CD4-positive, alpha-beta T cell (primary cell): Measurements from ENCODE around the gene POPDC2. TPM values are rescaled to one million over a fixed set of nuclear protein-coding genes. Genes with fewer than 3 reads are reported as not detected.

Source experiments
- ATAC-seq: fragments of 200-7000 bp; cut with Tn5 transposase; one replicate; pipeline ENCODE4 v1.10.0; 2022; ENCODE audit warnings: mild to moderate bottlenecking; ENCODE audit not compliant: poor library complexity
- CTCF ChIA-PET: fragments of 350-600 bp; sonication (Branson Sonifier 250); formaldehyde crosslinking; loops from one replicate; lab custom pipeline; 2021; ENCODE audit warnings: antibody characterized with exemption, inconsistent platforms; lab: Charles Lee
- POLR2A ChIA-PET: fragments of 350-600 bp; sonication (Branson Sonifier 250); formaldehyde crosslinking; loops from one replicate; lab custom pipeline; 2021; ENCODE audit warnings: antibody characterized with exemption, inconsistent platforms; lab: Charles Lee
- DNase-seq, 14 experiments: peaks; one replicate each; pipeline ENCODE4 v3.0.0-alpha.2; 2013 to 2020; ENCODE audit warnings: mixed read lengths in 2 of 14
- H3K27ac ChIP-seq, 2 donors: one replicate each; pipeline versions ENCODE4 v1.5.1 to v1.7.0; 2013; ENCODE audit warnings: low read length in 2 of 2, low read depth in 1 of 2, mild to moderate bottlenecking in 1 of 2
- H3K27me3 ChIP-seq, 2 experiments: 1 replicate in 1 of 2; 2 replicates in 1 of 2; pipeline versions ENCODE4 v1.6.1 to v1.7.0; 2013; ENCODE audit warnings: low read length in 2 of 2, control low read depth in 1 of 2, mild to moderate bottlenecking in 1 of 2, moderate library complexity in 1 of 2; ENCODE audit not compliant: insufficient read depth in 2 of 2, control insufficient read depth in 1 of 2
- H3K36me3 ChIP-seq: one replicate; pipeline ENCODE4 v1.6.1; 2013; ENCODE audit warnings: low read length, control low read depth; ENCODE audit not compliant: insufficient read depth
- H3K4me1 ChIP-seq: one replicate; pipeline ENCODE4 v1.6.1; 2013; ENCODE audit warnings: low read length, control low read depth; ENCODE audit not compliant: insufficient read depth
- H3K4me3 ChIP-seq: one replicate; pipeline ENCODE4 v1.5.1; 2013; ENCODE audit warnings: mild to moderate bottlenecking, low read length, moderate library complexity
- H3K9me3 ChIP-seq, 2 experiments: 1 replicate in 1 of 2; 2 replicates in 1 of 2; pipeline versions ENCODE4 v1.6.1 to v1.7.0; 2013; ENCODE audit warnings: low read length in 2 of 2, mild to moderate bottlenecking in 2 of 2, control low read depth in 1 of 2, moderate library complexity in 1 of 2; ENCODE audit not compliant: control insufficient read depth in 1 of 2, insufficient read depth in 1 of 2
- H3K27ac Mint-ChIP-seq: one replicate; pipeline ENCODE4 v1.8.0; 2020; ENCODE audit warnings: mixed read lengths
- H3K27me3 Mint-ChIP-seq: one replicate; pipeline ENCODE4 v1.8.0; 2021; ENCODE audit warnings: mixed read lengths
- H3K36me3 Mint-ChIP-seq: one replicate; pipeline ENCODE4 v1.8.0; 2021; ENCODE audit warnings: low read depth, mixed read lengths
- H3K4me1 Mint-ChIP-seq: one replicate; pipeline ENCODE4 v1.8.0; 2021; ENCODE audit warnings: low read depth, mixed read lengths
- H3K4me3 Mint-ChIP-seq: one replicate; pipeline ENCODE4 v1.8.0; 2020; ENCODE audit warnings: mild to moderate bottlenecking, mixed read lengths
- H3K9me3 Mint-ChIP-seq: one replicate; pipeline ENCODE4 v1.8.0; 2020; ENCODE audit warnings: mixed read lengths
- intact Hi-C, 2 experiments: fragments of 100-400 bp; cut with DNase I in 1 of 2; cut with micrococcal nuclease in 1 of 2; formaldehyde crosslinking; loops; one replicate each; pipeline versions ENCODE4 v1.15.1 to v1.9.0; 2023 to 2025; cut with DNase I, micrococcal nuclease
- total RNA-seq, 174 experiments: library from RNA in 2 of 174; stranded (reverse) in 2 of 174; gene quantifications; one replicate each; pipeline ENCODE4 v1.2.3 and lab custom pipeline; 2021 to 2026
- TF ChIP-seq, protein P1 (sequence below): fragments of 200-600 bp; IDR thresholded peaks from one replicate; pipeline ENCODE4 v1.8.0; 2022; ENCODE audit warnings: antibody characterized with exemption, mild to moderate bottlenecking

Gene POPDC2
- total RNA-seq, 2 experiments from 2014 or later, result 2.6 to 3.5 TPM

DNA sequence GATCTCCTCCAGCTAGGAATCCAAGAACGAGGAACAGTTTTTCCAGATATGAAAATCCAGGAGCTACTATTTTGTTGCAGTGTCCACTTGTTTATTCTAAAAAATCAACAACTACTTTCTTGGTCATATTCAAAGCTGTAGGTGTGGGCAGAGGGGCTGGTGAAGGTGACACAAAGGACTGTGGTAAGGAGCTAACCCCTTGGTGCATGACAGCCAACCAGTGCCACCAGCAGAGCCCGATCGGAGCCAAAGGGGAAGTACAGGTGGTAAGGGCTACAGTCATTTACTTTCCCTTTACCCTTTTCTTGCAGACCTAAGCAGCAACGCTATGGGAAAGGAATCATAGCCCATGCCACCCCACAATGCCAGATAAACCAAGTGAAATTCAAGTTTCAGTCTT is 32.0 kb downstream of the POPDC2 start:
- Mint-ChIP-seq H3K27me3 (peaks cover 30% of the 10 kb centered on the region), H3K27ac (no peak overlapping the region), H3K4me3 (no peak overlapping the region), H3K4me1 (no peaks in the 10 kb centered on the region), H3K9me3 (no peaks in the 10 kb centered on the region), H3K36me3 (no peaks in the 10 kb centered on the region)
- Histone ChIP-seq H3K4me1 (peaks cover 34% of the 10 kb centered on the region), H3K9me3 (peaks cover 0 to 3% of the 10 kb centered on the region in 2 experiments), H3K4me3 (no peak overlapping the region), H3K27me3 (no peaks in the 10 kb centered on the region), H3K36me3 (no peaks in the 10 kb centered on the region), H3K27ac (no peak overlapping the region)
- ChIA-PET CTCF (no interaction called here), POLR2A (no interaction called here)
- intact Hi-C loops, result no loop called here
- TF ChIP-seq, protein P1, sequence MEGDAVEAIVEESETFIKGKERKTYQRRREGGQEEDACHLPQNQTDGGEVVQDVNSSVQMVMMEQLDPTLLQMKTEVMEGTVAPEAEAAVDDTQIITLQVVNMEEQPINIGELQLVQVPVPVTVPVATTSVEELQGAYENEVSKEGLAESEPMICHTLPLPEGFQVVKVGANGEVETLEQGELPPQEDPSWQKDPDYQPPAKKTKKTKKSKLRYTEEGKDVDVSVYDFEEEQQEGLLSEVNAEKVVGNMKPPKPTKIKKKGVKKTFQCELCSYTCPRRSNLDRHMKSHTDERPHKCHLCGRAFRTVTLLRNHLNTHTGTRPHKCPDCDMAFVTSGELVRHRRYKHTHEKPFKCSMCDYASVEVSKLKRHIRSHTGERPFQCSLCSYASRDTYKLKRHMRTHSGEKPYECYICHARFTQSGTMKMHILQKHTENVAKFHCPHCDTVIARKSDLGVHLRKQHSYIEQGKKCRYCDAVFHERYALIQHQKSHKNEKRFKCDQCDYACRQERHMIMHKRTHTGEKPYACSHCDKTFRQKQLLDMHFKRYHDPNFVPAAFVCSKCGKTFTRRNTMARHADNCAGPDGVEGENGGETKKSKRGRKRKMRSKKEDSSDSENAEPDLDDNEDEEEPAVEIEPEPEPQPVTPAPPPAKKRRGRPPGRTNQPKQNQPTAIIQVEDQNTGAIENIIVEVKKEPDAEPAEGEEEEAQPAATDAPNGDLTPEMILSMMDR, result no peak
- ATAC-seq, result no peak
- peak in 4 of 14 experiments; percentile 5 to 68 (median 39) for DNase-seq

DNA sequence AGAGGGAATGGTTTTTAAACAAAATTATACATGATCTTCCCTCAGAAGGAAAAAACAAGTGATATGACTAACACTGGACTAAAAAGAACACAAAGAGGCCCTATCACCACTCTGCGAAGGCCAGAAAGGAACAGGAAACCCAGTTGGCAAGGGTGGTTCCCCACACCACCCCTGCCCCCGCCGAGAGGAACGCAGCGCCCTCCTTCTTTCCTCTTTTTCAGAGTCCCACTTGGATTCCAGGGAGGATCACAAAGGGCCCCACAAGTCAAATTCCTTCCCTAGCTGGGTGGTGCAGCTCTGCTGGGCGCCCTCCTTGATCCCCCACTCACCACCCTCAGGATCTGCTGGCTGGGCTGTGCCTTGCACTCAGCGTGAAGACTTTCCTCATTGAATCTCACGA is 32.9 kb downstream of the POPDC2 start:
- no peak overlapping the region for H3K27ac Mint-ChIP-seq
- no peaks in the 10 kb centered on the region for H3K36me3 Mint-ChIP-seq
- H3K9me3 ChIP-seq, result peaks cover 0 to 3% of the 10 kb centered on the region in 2 experiments
- H3K4me1 ChIP-seq, result peaks cover 34% of the 10 kb centered on the region
- POLR2A ChIA-PET, result no interaction called here
- no peak for ATAC-seq
- H3K9me3 Mint-ChIP-seq, result no peaks in the 10 kb centered on the region
- H3K27ac ChIP-seq, result peak overlapping the region in 1 of 2 donors; percentile 29
- peaks cover 30% of the 10 kb centered on the region for H3K27me3 Mint-ChIP-seq
- H3K4me3 Mint-ChIP-seq, result no peak overlapping the region
- H3K4me1 Mint-ChIP-seq, result no peaks in the 10 kb centered on the region
- CTCF ChIA-PET, result interaction anchor here (1.0 to 1.5 kb wide), 2 partner anchors 16 to 47 kb away, joined by 3 to 4 read pairs; no protein-coding TSS in a partner anchor
- intact Hi-C loops, result no loop called here
- H3K27me3 ChIP-seq, result no peaks in the 10 kb centered on the region
- H3K36me3 ChIP-seq, result no peaks in the 10 kb centered on the region
- TF ChIP-seq, protein P1, result no peak
- DNase-seq, result peak in 4 of 14 experiments; percentile 15 to 68 (median 44)
- peak overlapping the region; percentile 24 for H3K4me3 ChIP-seq

DNA sequence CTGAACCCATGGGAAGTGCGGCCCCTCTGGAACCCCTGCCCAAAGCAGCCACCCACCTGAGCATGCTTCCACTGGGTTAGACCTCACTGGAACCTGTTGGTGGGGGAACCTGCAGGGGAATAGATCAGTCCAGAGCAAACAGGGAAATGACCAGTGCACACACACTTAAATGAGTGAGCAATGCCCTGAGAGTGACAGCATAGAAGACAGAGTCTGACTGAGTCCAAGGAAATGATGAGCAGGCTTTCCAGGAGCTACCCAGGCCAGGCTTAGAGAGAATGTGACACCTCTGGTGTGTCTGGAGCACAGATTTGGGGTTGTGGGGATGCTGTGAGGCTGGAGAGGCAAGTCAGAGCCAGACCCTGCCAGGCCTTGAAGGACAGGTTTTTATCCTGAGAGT is 34.2 kb downstream of the POPDC2 start:
- peaks cover 0 to 3% of the 10 kb centered on the region in 2 experiments for H3K9me3 ChIP-seq
- H3K4me1 ChIP-seq, result peaks cover 34% of the 10 kb centered on the region
- H3K4me3 Mint-ChIP-seq, result no peak overlapping the region
- ATAC-seq, result no peak
- no peaks in the 10 kb centered on the region for H3K36me3 Mint-ChIP-seq
- no peak overlapping the region for H3K27ac ChIP-seq
- ChIA-PET CTCF (interaction anchor here (1.0 to 1.5 kb wide), 2 partner anchors 18 to 49 kb away, joined by 3 to 4 read pairs; no protein-coding TSS in a partner anchor), POLR2A (no interaction called here)
- TF ChIP-seq, protein P1, result no peak
- intact Hi-C loops, result no loop called here
- no peaks in the 10 kb centered on the region for H3K27me3 ChIP-seq
- H3K4me1 Mint-ChIP-seq, result no peaks in the 10 kb centered on the region
- no peak overlapping the region for H3K4me3 ChIP-seq
- no peaks in the 10 kb centered on the region for H3K9me3 Mint-ChIP-seq
- peaks cover 30% of the 10 kb centered on the region for H3K27me3 Mint-ChIP-seq
- H3K36me3 ChIP-seq, result no peaks in the 10 kb centered on the region
- H3K27ac Mint-ChIP-seq, result no peak overlapping the region
- peak in 1 of 14 experiments; percentile 29 for DNase-seq
